Renal pelvis (tissue), 12 donors: ENCODE data around the gene MICAL1. TPM values are rescaled to one million over a fixed set of nuclear protein-coding genes. Genes with fewer than 3 reads are reported as not detected.

Experiments
- DNase-seq: peaks from one replicate; pipeline ENCODE4 v3.0.0-alpha.2; 2013
- long read RNA-seq, 16 experiments: transcript quantifications; one replicate each; lab custom pipeline, GENCODE V29; 2026
- polyA plus RNA-seq, 3 donors: library from polyadenylated mRNA; unstranded; fragments of 120-200 nt; gene quantifications; one replicate each; pipeline ENCODE4 v1.2.1, GENCODE V29; 2013; ENCODE audit not compliant: insufficient read length in 3 of 3

The MICAL1 gene
- 10 to 100 TPM; 25.8 to 32.5 (median 32.4) TPM for polyA plus RNA-seq
- long read RNA-seq, donor 1, partial matches to known transcripts = 0 of 2 reads
- long read RNA-seq, donor 1, other reads (novel, unspliced or antisense) = 0 of 2 reads
- long read RNA-seq, donor 2, partial matches to known transcripts = 0 of 1 reads
- long read RNA-seq, donor 2, other reads (novel, unspliced or antisense) = 0 of 1 reads
- long read RNA-seq, donor 3, partial matches to known transcripts = 0 of 1 reads
- long read RNA-seq, donor 3, other reads (novel, unspliced or antisense) = 0 of 1 reads
- long read RNA-seq, donor 4, partial matches to known transcripts = 0 of 2 reads
- long read RNA-seq, donor 4, other reads (novel, unspliced or antisense) = 0 of 2 reads
- long read RNA-seq, donor 5 = 0 reads
- long read RNA-seq, donor 6 = 0 reads
- long read RNA-seq, donor 7 = 0 reads
- long read RNA-seq, donor 8, partial matches to known transcripts = 0 of 2 reads
- long read RNA-seq, donor 8, other reads (novel, unspliced or antisense) = 0 of 2 reads
- long read RNA-seq, donor 9, partial matches to known transcripts = 0 of 2 reads
- long read RNA-seq, donor 9, other reads (novel, unspliced or antisense) = 0 of 2 reads
- long read RNA-seq, donor 10, partial matches to known transcripts = 5 of 7 reads
- long read RNA-seq, donor 10, other reads (novel, unspliced or antisense) = 0 of 7 reads
- long read RNA-seq, donor 11 = 0 reads
- long read RNA-seq, donor 12, partial matches to known transcripts = 14 of 15 reads
- long read RNA-seq, donor 12, other reads (novel, unspliced or antisense) = 0 of 15 reads
- long read RNA-seq, donor 13 = 0 reads
- long read RNA-seq, donor 14, partial matches to known transcripts = 0 of 2 reads
- long read RNA-seq, donor 14, other reads (novel, unspliced or antisense) = 0 of 2 reads
- long read RNA-seq, donor 15, partial matches to known transcripts = 11 of 15 reads
- long read RNA-seq, donor 15, other reads (novel, unspliced or antisense) = 0 of 15 reads
- long read RNA-seq, donor 16 = 0 reads

GRCh38 chr6:109455437-109456110, at the start of gene MICAL1:
Gene MICAL1 (minus strand): TSS chr6:109455772. CDS start chr6:109454196, 1,576 bp downstream.
- DNase-seq = peak; percentile 45

- DNase-seq = no peak
Observed at GRCh38 chr6:109503327-109504224, 48.0 kb upstream of the MICAL1 start.

DNA sequence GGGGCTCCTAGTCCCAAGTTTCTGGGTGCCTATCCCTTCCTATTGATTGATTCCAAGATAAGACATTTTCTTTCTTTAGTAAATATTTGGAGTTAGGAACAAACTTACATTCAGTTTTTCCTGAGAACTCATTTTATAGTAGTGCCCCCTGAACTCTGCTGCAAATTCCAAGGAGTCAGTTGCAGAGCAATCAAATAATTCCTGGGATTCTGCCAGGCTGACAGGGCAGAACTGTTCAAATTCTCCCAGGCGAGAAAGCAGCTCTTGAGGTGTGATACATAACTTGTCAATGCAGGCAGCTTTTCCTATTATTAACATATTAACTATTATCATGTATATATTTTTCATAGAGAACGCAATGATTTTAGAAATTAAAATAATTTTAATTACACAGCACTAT, 43.4 kb upstream of the MICAL1 start:
- peak; percentile 51 for DNase-seq

- no peak for DNase-seq
Observed at GRCh38 chr6:109498052-109498451, 42.5 kb upstream of the MICAL1 start.

GRCh38 chr6:109496036-109496772, 40.6 kb upstream of the MICAL1 start:
- no peak for DNase-seq

- no peak for DNase-seq
Observed at GRCh38 chr6:109493865-109494264, 38.3 kb upstream of the MICAL1 start.

DNA sequence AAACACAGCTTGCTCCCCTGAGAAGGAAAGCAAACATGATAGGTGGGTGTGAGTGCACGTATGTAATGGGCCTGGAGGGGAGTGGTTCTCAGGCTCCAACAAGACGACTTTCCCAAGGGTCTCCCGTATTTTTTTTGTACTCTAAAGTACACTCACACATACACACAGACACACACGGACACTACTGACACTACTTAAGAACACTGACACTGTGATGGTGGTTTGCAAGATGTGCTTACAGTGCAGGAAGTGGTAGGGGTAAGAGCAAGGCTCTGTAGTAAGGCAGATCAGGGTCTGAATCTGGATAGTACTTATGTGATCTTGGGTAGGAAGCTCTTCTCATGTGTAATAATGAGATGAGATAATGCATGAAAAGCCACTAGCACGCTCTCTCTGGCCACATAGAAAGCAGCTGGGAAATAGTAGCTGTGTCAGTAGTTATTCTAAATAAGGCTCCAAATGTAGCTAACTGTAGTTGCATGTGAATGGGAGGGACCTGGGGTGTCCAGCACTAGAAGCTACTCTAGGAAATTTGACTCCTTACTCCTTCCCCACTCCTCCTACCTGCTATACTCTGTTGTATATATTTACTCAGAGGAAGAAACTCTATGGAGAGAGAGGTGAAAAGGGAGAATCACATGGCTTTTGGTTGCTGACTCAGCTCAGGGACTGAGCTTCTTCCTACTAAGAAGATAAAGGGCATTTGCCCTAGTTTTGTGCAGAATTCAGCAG, 35.8 kb upstream of the MICAL1 start:
- DNase-seq = no peak

GRCh38 chr6:109490713-109491112, 35.1 kb upstream of the MICAL1 start:
- no peak for DNase-seq

DNA sequence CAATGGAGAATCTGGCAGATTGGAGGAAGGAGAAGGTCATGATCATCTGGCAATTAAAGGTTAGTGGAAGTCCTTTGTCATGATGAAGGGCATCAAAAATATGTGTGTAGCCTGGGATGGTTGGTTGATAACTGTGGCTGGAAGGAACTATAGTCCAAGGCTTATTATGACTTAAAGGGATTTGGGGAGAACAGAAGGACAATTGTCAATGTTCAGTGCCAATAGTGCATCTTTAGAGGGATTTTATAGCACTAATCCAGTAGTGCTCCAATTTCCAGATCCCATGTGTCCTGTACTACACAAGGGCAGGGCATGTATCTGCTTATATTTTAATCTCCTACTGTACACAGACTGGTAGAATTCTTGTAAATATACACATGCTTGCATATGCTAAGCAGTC, 32.4 kb upstream of the MICAL1 start:
- no peak for DNase-seq

DNA sequence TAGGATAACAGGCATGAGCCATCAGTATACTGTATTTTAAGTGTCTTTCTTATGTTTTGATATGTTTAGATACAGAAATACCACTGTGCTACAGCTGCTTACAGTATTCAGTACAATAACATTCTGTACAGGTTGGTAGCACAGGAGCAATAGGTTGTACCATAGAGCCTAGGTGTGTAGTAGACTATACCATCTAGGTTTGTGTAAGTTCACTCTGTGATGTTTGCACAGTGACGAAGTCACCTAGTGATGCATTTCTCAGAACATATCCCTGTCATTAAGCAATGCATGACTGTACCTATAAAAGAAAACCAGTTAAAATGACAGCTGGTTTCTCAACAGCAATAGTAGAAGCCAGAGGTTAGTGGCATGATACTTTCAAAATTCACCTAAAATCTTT, 30.5 kb upstream of the MICAL1 start:
- no peak for DNase-seq

GRCh38 chr6:109485266-109485935, 29.8 kb upstream of the MICAL1 start:
- DNase-seq = no peak

DNA sequence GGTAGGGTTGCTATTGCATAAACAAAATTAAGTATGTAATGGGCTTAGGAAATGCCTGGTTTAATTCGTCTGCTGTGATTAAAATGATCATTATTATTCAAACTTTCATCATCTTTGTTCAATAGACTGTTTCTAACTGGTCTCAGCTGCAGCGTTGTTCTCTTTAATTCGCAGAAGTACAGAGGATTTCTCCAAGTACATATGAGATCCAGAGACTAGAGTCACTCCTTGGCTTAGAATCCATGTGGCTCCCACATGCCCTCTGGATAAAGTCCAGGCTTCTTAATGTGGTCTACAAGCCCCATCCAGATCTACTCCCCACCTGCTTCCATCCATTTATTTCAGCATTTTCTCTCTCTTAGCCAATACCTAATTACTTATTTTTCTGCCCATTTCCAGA, 28.6 kb upstream of the MICAL1 start:
- DNase-seq = no peak

DNA sequence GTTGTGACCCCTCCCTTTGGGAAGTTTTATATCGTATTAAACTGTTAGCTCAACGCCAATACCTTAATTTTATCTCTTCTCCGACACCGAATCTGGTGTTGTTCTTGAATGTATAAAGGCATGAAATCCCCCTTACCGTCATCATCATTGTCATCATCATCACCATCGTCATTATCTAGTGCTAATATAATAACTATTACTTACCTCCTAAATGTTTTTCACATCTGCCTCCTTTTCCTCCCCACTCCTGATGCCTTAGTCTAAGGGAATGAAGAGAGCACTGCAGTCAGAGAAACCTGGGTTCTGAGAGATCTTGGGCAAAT, 28.1 kb upstream of the MICAL1 start:
- DNase-seq = no peak

DNA sequence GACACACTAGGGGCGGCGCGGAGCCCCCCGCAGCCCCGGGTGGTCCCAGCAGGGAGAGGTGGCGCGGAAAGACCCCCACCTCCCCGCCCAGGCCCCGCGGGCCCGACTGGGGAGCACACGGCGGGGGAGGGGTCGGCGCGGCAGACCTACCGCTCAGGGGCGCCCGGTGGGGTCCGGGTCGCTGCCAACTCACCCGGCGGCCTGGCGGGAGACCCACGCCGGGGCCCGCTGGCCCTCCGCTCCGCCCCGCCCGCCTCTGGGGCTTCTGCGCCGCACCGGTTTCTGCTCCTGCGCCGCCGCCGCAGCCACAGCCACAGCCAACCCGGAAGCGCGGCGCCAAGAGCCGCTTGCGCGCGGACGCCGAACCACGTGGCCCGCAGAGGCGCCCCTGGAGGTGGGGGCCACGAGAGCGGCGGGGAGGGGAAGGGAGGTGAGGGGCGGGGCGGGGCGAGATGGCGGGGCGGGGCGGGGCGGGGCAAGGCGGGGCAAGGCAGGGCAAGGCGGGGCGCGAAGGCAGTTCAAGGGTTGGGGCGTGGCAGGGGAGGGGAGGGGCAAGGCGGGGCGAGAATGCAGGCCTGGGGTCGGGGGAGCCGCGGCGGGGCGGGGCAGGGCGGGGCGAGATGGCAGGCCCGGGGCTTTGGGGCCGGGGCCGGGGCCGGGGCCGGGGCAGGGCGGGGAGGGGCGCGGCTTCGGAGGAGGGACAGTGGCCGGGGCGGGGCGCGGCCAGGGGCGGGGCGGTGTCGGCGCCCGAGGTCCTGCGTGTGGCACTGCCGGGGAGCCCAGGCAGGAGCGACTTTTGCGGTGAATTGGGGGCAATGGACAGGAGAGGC, 27.5 kb upstream of the MICAL1 start, which contains the start of gene ZBTB24:
ZBTB24 (minus strand) TSS at position 315 of the 830 bp plus-strand sequence. CDS start 1,193 bp downstream, outside the sequence.
- peak; percentile 84 for DNase-seq

DNA sequence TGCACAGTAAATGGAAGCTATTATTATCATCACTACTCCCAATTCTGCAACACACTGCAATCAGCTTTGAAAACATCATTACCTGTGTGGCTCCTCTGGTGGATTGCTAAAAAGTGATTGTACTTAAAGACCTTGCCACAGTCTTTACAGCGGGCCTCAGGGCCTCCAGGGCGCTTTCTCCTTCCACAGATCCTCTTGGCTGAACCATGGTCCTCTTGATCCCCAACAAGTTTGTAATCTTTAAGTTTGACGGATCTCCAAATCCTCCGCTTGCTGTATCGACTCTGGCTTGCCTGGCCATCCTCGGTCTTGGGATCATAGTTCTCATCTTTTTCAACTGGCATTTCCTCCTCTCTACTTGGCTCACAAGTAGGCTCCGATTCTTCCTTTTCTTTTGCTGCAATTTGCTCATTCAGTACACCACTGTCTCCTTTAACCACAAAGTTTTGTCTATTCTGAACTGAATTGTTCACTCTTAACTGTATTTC, 25.5 kb upstream of the MICAL1 start:
- DNase-seq = no peak

- DNase-seq = no peak
Observed at GRCh38 chr6:109478841-109479624, 23.5 kb upstream of the MICAL1 start.
